HG03060 (cell line): ENCODE results near the gene EDA2R.

Experiments used
- ATAC-seq: cut with Tn5 transposase; IDR thresholded peaks from one replicate; pipeline ENCODE4 v1.9.1; 2021; ENCODE audit warnings: low read depth, moderate number of reproducible peaks; ENCODE audit not compliant: unreplicated experiment

The EDA2R gene

GRCh38 chrX:66638591-66639500, at the start of gene EDA2R:
Gene EDA2R (minus strand): TSS chrX:66639078. CDS start chrX:66616020, 23,058 bp downstream.
- ATAC-seq, result peak; percentile 98

- ATAC-seq, result no peak
These were observed 45.3 kb upstream of the EDA2R start for GRCh38 chrX:66684196-66684595.

- no peak for ATAC-seq
These were observed 41.6 kb upstream of the EDA2R start for GRCh38 chrX:66680451-66680850.

- no peak for ATAC-seq
These were observed 38.6 kb upstream of the EDA2R start for GRCh38 chrX:66677430-66677829.

- no peak for ATAC-seq
These were observed 38.1 kb upstream of the EDA2R start for GRCh38 chrX:66676990-66677389.

GRCh38 chrX:66676413-66676812, 37.5 kb upstream of the EDA2R start:
- no peak for ATAC-seq

- ATAC-seq, result no peak
These were observed 36.7 kb upstream of the EDA2R start for GRCh38 chrX:66675541-66675940.

- no peak for ATAC-seq
These were observed 35.6 kb upstream of the EDA2R start for GRCh38 chrX:66674506-66674905.

- ATAC-seq, result no peak
These were observed 33.2 kb upstream of the EDA2R start for GRCh38 chrX:66672106-66672505.

- no peak for ATAC-seq
These were observed 15.5 kb upstream of the EDA2R start for GRCh38 chrX:66654411-66654810.

- ATAC-seq, result no peak
These were observed 3.5 kb downstream of the EDA2R start for GRCh38 chrX:66635360-66635759.

- ATAC-seq, result no peak
These were observed 4.6 kb downstream of the EDA2R start for GRCh38 chrX:66634272-66634671.

GRCh38 chrX:66633541-66633940, 5.3 kb downstream of the EDA2R start:
- ATAC-seq, result no peak

- ATAC-seq, result no peak
These were observed 5.9 kb downstream of the EDA2R start for GRCh38 chrX:66632981-66633380.

- ATAC-seq, result no peak
These were observed 6.4 kb downstream of the EDA2R start for GRCh38 chrX:66632473-66632872.

- no peak for ATAC-seq
These were observed 13.4 kb downstream of the EDA2R start for GRCh38 chrX:66625525-66625924.

GRCh38 chrX:66622209-66622608, 16.7 kb downstream of the EDA2R start:
- no peak for ATAC-seq

- no peak for ATAC-seq
These were observed 21.9 kb downstream of the EDA2R start for GRCh38 chrX:66616944-66617343.

- no peak for ATAC-seq
These were observed 36.4 kb downstream of the EDA2R start for GRCh38 chrX:66602381-66602938.

- ATAC-seq, result no peak
These were observed 37.4 kb downstream of the EDA2R start for GRCh38 chrX:66601522-66601921.

GRCh38 chrX:66579219-66579618, 59.7 kb downstream of the EDA2R start:
- no peak for ATAC-seq

- no peak for ATAC-seq
These were observed 84.9 kb downstream of the EDA2R start for GRCh38 chrX:66553973-66554372.
